Thyroid gland (tissue), 4 donors: ENCODE data around the gene NR1I2. TPM values are rescaled to one million over a fixed set of nuclear protein-coding genes. Genes with fewer than 3 reads are reported as not detected.

Experiments
- DNase-seq, 2 donors: peaks; one replicate each; pipeline ENCODE4 v3.0.0-alpha.2; 2019
- H3K27ac ChIP-seq, 3 donors: fragments of 200-600 bp; sonication (generic); 1 replicate in 2 of 3; 2 replicates in 1 of 3; pipeline ENCODE4 v1.5.1; 2016 to 2019; ENCODE audit warnings: mild to moderate bottlenecking in 1 of 3, moderate library complexity in 1 of 3
- H3K27me3 ChIP-seq: fragments of 200-600 bp; sonication (generic); one replicate; pipeline ENCODE4 v1.5.1; 2019
- H3K36me3 ChIP-seq, 2 donors: fragments of 200-600 bp; sonication (generic); one replicate each; pipeline ENCODE4 v1.5.1; 2016 to 2019
- H3K4me1 ChIP-seq, 2 donors: fragments of 200-600 bp; sonication (generic); one replicate each; pipeline ENCODE4 v1.5.1; 2017 to 2019
- H3K4me3 ChIP-seq, 3 donors: fragments of 200-600 bp; sonication (generic); replicated peaks in 1 of 3; 1 replicate in 2 of 3; 2 replicates in 1 of 3; pipeline ENCODE4 v1.5.1; 2016; ENCODE audit warnings: mild to moderate bottlenecking in 1 of 3
- H3K9me3 ChIP-seq: fragments of 200-600 bp; sonication (generic); one replicate; pipeline ENCODE4 v1.5.1; 2017
- CTCF ChIP-seq, 6 experiments: fragments of 200-600 bp in 3 of 6; fragments of 450-650 bp in 3 of 6; sonication (generic) in 3 of 6; IDR thresholded peaks; one replicate each; pipeline ENCODE4 v1.5.1; 2016 to 2019; ENCODE audit warnings: antibody characterized with exemption in 6 of 6, mild to moderate bottlenecking in 2 of 6, inconsistent platforms in 1 of 6, moderate library complexity in 1 of 6
- POLR2A ChIP-seq, 2 donors: fragments of 450-650 bp; IDR thresholded peaks; one replicate each; pipeline ENCODE4 v1.6.1; 2017; ENCODE audit warnings: antibody characterized with exemption in 2 of 2, mild to moderate bottlenecking in 2 of 2, moderate library complexity in 1 of 2
- WGBS, 2 donors: methylation state at CpG; one replicate each; pipeline ENCODE4 v1.1.5; 2017; 5-methylcytosine and 5-hydroxymethylcytosine counted together
- intact Hi-C: fragments of 100-400 bp; cut with DNase I; formaldehyde crosslinking; loops from one replicate; pipeline ENCODE4 v1.15.1; 2023
- total RNA-seq, 4 donors: library from RNA; depleted of rRNA; stranded (reverse); fragments of >200 nt; gene quantifications; one replicate each; pipeline ENCODE4 v1.2.3, GENCODE V29; 2016

The NR1I2 gene
- total RNA-seq, 4 donors from 2014 or later = 0.54 to 0.67 TPM; not detected in 2

- H3K4me1 ChIP-seq = no peaks in the 10 kb centered on the region
- DNase-seq = no peak
- H3K36me3 ChIP-seq = peaks cover 0 to 31% of the 10 kb centered on the region in 2 donors
- intact Hi-C loops = no loop called here
- no peaks in the 10 kb centered on the region for H3K27me3 ChIP-seq
- H3K9me3 ChIP-seq = no peaks in the 10 kb centered on the region
- no peak for TF ChIP-seq POLR2A (IDR thresholded peaks at IDR 0.05)
- TF ChIP-seq CTCF (IDR thresholded peaks at IDR 0.05) = no peak
- 88 to 95% methylated on average over 10 of the region's 10 CpGs for WGBS, 2 donors
- no peak overlapping the region for H3K27ac ChIP-seq
- no peak overlapping the region for H3K4me3 ChIP-seq
These were observed 38.0 kb upstream of the NR1I2 start for GRCh38 chr3:119743921-119744320.

GRCh38 chr3:119745942-119746341 lies 36.0 kb upstream of the NR1I2 start:
- Histone ChIP-seq H3K36me3 (peaks cover 0 to 34% of the 10 kb centered on the region in 2 donors), H3K9me3 (no peaks in the 10 kb centered on the region), H3K4me1 (no peaks in the 10 kb centered on the region), H3K4me3 (no peak overlapping the region), H3K27ac (no peak overlapping the region), H3K27me3 (no peaks in the 10 kb centered on the region)
- no peak for DNase-seq
- intact Hi-C loops = no loop called here
- 94 to 96% methylated on average over 1 of the region's 1 CpG for WGBS, 2 donors
- TF ChIP-seq CTCF (IDR thresholded peaks at IDR 0.05) (no peak), POLR2A (IDR thresholded peaks at IDR 0.05) (no peak)

- 68 to 72% methylated on average over 3 of the region's 3 CpGs for WGBS, 2 donors
- Histone ChIP-seq H3K36me3 (peaks cover 0 to 34% of the 10 kb centered on the region in 2 donors), H3K4me3 (no peak overlapping the region), H3K4me1 (no peaks in the 10 kb centered on the region), H3K27ac (no peak overlapping the region), H3K9me3 (no peaks in the 10 kb centered on the region), H3K27me3 (no peaks in the 10 kb centered on the region)
- intact Hi-C loops = no loop called here
- no peak for DNase-seq
- no peak for TF ChIP-seq POLR2A (IDR thresholded peaks at IDR 0.05)
- no peak for TF ChIP-seq CTCF (IDR thresholded peaks at IDR 0.05)
These were observed 35.5 kb upstream of the NR1I2 start for GRCh38 chr3:119746423-119746822.

GRCh38 chr3:119747357-119747756 lies 34.5 kb upstream of the NR1I2 start:
- H3K27ac ChIP-seq = no peak overlapping the region
- 65 to 73% methylated on average over 4 of the region's 4 CpGs for WGBS, 2 donors
- H3K27me3 ChIP-seq = no peaks in the 10 kb centered on the region
- TF ChIP-seq CTCF (IDR thresholded peaks at IDR 0.05) = no peak
- no peak for TF ChIP-seq POLR2A (IDR thresholded peaks at IDR 0.05)
- peaks cover 0 to 34% of the 10 kb centered on the region in 2 donors for H3K36me3 ChIP-seq
- no peaks in the 10 kb centered on the region for H3K9me3 ChIP-seq
- H3K4me3 ChIP-seq = no peak overlapping the region
- DNase-seq = no peak
- H3K4me1 ChIP-seq = no peaks in the 10 kb centered on the region
- intact Hi-C loops = no loop called here

GRCh38 chr3:119748991-119749390 lies 32.9 kb upstream of the NR1I2 start:
- intact Hi-C loops = no loop called here
- no peak overlapping the region for H3K4me3 ChIP-seq
- no peaks in the 10 kb centered on the region for H3K4me1 ChIP-seq
- no peaks in the 10 kb centered on the region for H3K27me3 ChIP-seq
- WGBS, 2 donors = 92 to 93% methylated on average over 1 of the region's 1 CpG
- TF ChIP-seq CTCF (IDR thresholded peaks at IDR 0.05) (no peak), POLR2A (IDR thresholded peaks at IDR 0.05) (no peak)
- no peak overlapping the region for H3K27ac ChIP-seq
- H3K9me3 ChIP-seq = no peaks in the 10 kb centered on the region
- H3K36me3 ChIP-seq = peaks cover 0 to 33% of the 10 kb centered on the region in 2 donors
- no peak for DNase-seq
